H1 (cell line): ENCODE data around the gene FAM83G.

Experiments used
- CHD2 ChIP-seq: IDR thresholded peaks from 2 replicates; pipeline ENCODE4 v1.6.1; 2012; ENCODE audit warnings: low read length, improper control_type of control experiment
- EP300 ChIP-seq, 2 experiments: IDR thresholded peaks; 1 replicate in 1 of 2; 2 replicates in 1 of 2; pipeline ENCODE4 v1.6.1; 2011 to 2012; ENCODE audit warnings: low read depth in 2 of 2, low read length in 2 of 2, mild to moderate bottlenecking in 2 of 2, borderline replicate concordance in 1 of 2, inconsistent platforms in 1 of 2, moderate library complexity in 1 of 2
- POLR2A ChIP-seq, 2 experiments: IDR thresholded peaks; 1 replicate in 1 of 2; 2 replicates in 1 of 2; pipeline ENCODE4 v1.6.1; 2011; ENCODE audit warnings: low read depth in 2 of 2, low read length in 2 of 2, mild to moderate bottlenecking in 2 of 2; ENCODE audit errors: control extremely low read depth in 1 of 2
- POLR2AphosphoS5 ChIP-seq: IDR thresholded peaks from 2 replicates; pipeline ENCODE4 v1.6.1; 2011; ENCODE audit warnings: low read depth, low read length
- RAD21 ChIP-seq, 2 experiments: IDR thresholded peaks in 1 of 2; conservative IDR thresholded peaks in 1 of 2; 2 replicates each; pipeline ENCODE4 v1.6.1; 2011; ENCODE audit warnings: low read depth in 2 of 2, low read length in 2 of 2, improper control_type of control experiment in 1 of 2, inconsistent platforms in 1 of 2, mild to moderate bottlenecking in 1 of 2, moderate library complexity in 1 of 2
- RNF2 ChIP-seq: fragments of 200-900, 300-1000 bp; sonication (generic); IDR thresholded peaks from 2 replicates; pipeline ENCODE4 v1.7.1; 2016; ENCODE audit warnings: borderline replicate concordance, low read depth, mild to moderate bottlenecking, antibody characterized with exemption, low read length; ENCODE audit not compliant: poor library complexity, severe bottlenecking; ENCODE audit errors: missing control alignments
- SIN3A ChIP-seq, 2 experiments: IDR thresholded peaks in 1 of 2; conservative IDR thresholded peaks in 1 of 2; 2 replicates each; pipeline ENCODE4 v1.6.1; 2011 to 2012; ENCODE audit warnings: low read length in 2 of 2, improper control_type of control experiment in 1 of 2, low read depth in 1 of 2, mild to moderate bottlenecking in 1 of 2
- SP1 ChIP-seq: IDR thresholded peaks from 2 replicates; pipeline ENCODE4 v1.6.1; 2011; ENCODE audit warnings: low read depth, low read length
- TAF1 ChIP-seq: IDR thresholded peaks from 2 replicates; pipeline ENCODE4 v1.6.1; 2011; ENCODE audit warnings: mild to moderate bottlenecking, low read depth, low read length
- TF ChIP-seq, protein P1 (sequence below), 3 experiments: IDR thresholded peaks; 1 replicate in 2 of 3; 2 replicates in 1 of 3; pipeline versions ENCODE4 v1.5.1 to v1.6.1; 2011; ENCODE audit warnings: low read length in 3 of 3, mild to moderate bottlenecking in 3 of 3, inconsistent platforms in 2 of 3, low read depth in 1 of 3, moderate library complexity in 1 of 3; ENCODE audit not compliant: insufficient read depth in 1 of 3; ENCODE audit errors: control extremely low read depth in 1 of 3
- TF ChIP-seq, protein P2 (sequence below): IDR thresholded peaks from 2 replicates; pipeline ENCODE4 v1.6.1; 2011; ENCODE audit warnings: low read depth, mild to moderate bottlenecking, low read length; ENCODE audit not compliant: insufficient read depth
- TF ChIP-seq, protein P3 (sequence below): IDR thresholded peaks from 2 replicates; pipeline ENCODE4 v1.6.1; 2012; ENCODE audit warnings: low read length, inconsistent platforms

DNA sequence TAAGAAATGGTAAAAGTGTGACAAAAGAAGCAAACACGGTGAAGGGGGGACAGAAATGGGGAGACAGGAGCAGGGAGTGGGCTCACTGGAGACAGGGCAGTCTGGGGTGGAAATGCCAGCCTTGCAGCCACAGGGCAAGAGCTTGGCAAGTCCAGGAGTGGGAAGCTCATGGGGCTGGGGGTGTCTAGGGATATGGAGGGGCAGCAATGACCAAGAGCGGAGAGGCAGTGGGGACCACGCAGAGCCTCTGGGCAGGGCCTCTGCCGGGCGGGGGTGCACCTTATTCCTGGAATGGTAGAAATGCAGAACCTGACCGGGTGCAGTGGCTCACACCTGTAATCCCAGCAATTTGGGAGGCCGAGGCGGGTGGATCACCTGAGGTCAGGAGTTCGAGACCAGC, 40.0 kb downstream of the FAM83G start:
- TF ChIP-seq, protein P1, sequence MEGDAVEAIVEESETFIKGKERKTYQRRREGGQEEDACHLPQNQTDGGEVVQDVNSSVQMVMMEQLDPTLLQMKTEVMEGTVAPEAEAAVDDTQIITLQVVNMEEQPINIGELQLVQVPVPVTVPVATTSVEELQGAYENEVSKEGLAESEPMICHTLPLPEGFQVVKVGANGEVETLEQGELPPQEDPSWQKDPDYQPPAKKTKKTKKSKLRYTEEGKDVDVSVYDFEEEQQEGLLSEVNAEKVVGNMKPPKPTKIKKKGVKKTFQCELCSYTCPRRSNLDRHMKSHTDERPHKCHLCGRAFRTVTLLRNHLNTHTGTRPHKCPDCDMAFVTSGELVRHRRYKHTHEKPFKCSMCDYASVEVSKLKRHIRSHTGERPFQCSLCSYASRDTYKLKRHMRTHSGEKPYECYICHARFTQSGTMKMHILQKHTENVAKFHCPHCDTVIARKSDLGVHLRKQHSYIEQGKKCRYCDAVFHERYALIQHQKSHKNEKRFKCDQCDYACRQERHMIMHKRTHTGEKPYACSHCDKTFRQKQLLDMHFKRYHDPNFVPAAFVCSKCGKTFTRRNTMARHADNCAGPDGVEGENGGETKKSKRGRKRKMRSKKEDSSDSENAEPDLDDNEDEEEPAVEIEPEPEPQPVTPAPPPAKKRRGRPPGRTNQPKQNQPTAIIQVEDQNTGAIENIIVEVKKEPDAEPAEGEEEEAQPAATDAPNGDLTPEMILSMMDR (IDR thresholded peaks at IDR 0.05; ENCODE audit: control extremely low read depth in 1 of 3, insufficient read depth in 1 of 3, low read depth in 1 of 3, low read length in 3 of 3) = no peak
- no peak for TF ChIP-seq EP300 (IDR thresholded peaks at IDR 0.05; ENCODE audit: borderline replicate concordance in 1 of 2, low read depth in 2 of 2, low read length in 2 of 2)
- no peak for TF ChIP-seq SP1
- TF ChIP-seq CHD2 = no peak
- TF ChIP-seq SIN3A (conservative IDR thresholded peaks at IDR 0.05 in 1 of 2, IDR thresholded peaks at IDR 0.05 in 1 of 2; ENCODE audit: low read depth in 1 of 2, low read length in 2 of 2) = no peak
- no peak for TF ChIP-seq TAF1
- no peak for TF ChIP-seq POLR2AphosphoS5
- TF ChIP-seq RAD21 (IDR thresholded peaks at IDR 0.05 in 1 of 2, conservative IDR thresholded peaks at IDR 0.05 in 1 of 2; ENCODE audit: low read depth in 2 of 2, low read length in 2 of 2) = no peak
- TF ChIP-seq RNF2 = no peak
- TF ChIP-seq, protein P2, sequence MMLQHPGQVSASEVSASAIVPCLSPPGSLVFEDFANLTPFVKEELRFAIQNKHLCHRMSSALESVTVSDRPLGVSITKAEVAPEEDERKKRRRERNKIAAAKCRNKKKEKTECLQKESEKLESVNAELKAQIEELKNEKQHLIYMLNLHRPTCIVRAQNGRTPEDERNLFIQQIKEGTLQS = no peak
- TF ChIP-seq POLR2A (IDR thresholded peaks at IDR 0.05; ENCODE audit: control extremely low read depth in 1 of 2, low read depth in 2 of 2, low read length in 2 of 2) = no peak
- TF ChIP-seq, protein P3, sequence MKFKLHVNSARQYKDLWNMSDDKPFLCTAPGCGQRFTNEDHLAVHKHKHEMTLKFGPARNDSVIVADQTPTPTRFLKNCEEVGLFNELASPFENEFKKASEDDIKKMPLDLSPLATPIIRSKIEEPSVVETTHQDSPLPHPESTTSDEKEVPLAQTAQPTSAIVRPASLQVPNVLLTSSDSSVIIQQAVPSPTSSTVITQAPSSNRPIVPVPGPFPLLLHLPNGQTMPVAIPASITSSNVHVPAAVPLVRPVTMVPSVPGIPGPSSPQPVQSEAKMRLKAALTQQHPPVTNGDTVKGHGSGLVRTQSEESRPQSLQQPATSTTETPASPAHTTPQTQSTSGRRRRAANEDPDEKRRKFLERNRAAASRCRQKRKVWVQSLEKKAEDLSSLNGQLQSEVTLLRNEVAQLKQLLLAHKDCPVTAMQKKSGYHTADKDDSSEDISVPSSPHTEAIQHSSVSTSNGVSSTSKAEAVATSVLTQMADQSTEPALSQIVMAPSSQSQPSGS = no peak
